GM19463 (cell line): ENCODE results near the gene LILRA1.
"Not testable (repeated sequence)": the region's sequence is repeated elsewhere in the genome, so short reads cannot be mapped to it uniquely, and the experiment has no call there.

ENCODE experiments used
- ATAC-seq: cut with Tn5 transposase; IDR thresholded peaks from one replicate; pipeline ENCODE4 v1.9.1; 2021; ENCODE audit warnings: mild to moderate bottlenecking, moderate library complexity; ENCODE audit not compliant: unreplicated experiment

Gene LILRA1

DNA sequence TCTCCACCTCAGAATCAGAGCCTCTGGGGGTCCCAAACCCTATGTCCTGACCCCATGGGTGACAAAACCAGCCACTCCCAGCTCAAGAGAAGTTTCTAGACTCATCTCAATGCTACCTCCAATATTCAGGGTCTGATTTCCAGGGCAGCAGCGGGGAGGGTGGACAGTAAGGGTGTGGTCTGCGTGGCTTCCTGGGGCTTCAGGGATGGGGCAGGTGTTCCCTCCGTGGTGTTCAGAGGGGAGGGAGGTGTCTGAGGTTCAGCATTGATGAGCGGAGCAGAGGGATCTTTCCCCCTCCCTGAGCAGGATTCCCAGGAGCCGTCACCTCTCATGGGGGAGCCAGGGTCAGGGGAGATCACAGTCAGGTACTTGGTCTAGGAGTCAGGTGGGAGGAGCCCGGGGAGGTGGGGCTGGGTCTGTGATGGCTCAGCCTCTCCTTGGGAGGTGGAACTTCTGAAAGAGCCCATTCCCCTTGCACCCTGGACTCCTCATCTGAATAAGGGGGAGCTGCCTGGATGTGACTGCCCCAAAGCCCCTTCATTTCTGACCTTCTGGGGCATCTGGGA, 16.9 kb upstream of the LILRA1 start:
- ATAC-seq, result no peak

DNA sequence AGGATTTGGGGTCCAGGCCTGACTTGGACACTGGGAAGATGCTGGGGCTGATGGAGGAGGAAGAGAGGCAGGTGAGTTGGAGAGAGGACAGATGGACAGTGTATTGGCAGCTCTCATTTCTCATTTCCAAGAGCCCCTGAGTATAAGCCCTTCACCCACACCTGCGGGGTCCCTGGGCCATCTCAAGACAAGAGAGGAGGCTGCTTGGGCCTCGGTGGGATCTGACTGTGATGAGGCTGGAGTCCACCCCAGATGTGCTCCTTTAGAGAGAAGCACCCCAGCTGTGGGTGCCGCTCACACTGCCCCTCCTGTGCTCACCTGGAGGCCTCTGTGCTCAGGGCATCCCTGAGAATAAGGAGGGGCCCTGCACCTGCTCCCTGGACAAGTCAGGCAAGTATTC, 16.1 kb upstream of the LILRA1 start:
- no peak for ATAC-seq

DNA sequence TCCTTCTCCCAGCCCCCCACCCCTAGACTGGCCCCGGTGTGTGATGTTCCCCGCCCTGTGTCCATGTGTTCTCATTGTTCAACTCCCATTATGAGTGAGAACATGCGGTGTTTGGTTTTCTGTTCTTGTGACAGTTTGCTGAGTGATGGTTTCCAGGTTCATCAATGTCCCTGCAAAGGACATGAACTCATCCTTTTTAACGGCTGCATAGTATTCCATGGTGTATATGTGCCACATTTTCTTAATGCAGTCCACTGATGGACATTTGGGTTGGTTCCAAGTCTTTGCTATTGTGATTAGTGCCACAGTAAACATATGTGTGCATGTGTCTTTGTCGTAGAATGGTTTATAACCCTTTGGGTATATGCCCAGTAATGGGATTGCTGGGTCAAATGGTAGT, 15.2 kb upstream of the LILRA1 start:
- not testable (repeated sequence) for ATAC-seq

DNA sequence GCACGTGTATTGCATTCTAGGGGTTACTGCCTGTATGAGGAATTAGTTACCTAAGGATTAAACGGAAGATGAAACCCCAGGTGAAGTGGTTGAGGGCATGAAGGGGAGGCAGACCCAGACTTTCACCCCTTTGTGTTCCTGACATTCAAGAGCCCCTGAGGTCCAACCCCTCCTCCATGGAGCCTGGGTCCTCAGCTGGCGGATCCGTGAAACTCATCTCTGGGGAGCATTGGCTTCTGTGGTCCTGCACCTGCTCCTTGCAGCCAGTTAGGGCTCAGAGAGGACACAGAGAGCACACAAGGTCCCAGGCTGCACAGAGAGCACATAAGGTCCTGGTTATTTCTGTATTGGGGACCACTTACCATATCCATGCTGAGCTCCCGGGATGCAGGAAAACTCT, 7.0 kb upstream of the LILRA1 start:
- ATAC-seq, result no peak

DNA sequence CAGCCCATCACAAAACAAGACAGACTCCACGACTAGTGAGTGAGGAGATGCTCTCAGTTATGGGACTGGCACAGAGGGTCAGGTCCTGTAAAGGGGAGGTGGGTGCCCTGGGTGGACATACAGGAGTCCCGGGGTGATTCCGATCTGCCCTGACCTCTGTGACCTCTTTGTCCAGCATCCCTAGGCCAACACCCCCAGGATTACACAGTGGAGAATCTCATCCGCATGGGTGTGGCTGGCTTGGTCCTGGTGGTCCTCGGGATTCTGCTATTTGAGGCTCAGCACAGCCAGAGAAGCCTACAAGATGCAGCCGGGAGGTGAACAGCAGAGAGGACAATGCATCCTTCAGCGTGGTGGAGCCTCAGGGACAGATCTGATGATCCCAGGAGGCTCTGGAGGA, 6.4 kb upstream of the LILRA1 start:
- ATAC-seq, result no peak

DNA sequence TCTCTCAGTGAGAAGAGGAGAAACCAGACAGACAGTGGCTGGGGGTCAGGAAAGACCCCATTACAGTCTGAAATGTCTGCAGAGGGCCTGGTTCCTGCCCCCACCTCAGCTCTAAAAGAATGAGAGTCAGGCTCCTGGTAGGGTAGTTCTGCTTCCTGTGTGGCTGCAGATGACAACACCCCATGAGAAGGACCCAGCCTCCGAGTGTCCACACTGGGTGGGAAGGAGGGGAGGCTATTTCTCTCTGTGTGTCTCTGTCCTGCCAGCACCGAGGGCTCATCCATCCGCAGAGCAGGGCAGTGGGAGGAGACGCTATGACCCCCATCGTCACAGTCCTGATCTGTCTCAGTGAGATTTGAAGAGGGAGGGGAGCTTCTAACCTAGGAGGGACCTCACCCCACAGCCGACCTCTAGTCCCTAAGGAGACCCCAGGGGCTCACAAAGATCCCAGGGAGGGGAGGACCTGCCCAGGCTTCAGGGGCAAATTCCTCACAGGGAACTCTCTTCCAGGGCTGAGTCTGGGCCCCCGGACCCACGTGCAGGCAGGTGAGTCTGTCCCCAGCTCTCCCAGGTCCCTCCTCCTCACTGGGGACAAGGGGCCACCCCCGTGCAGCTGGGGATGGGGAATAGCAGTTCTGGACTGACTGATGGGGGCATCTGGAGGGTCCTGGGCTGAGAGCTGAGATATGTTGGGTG, 647 bp downstream of the LILRA1 start:
- ATAC-seq, result not testable (repeated sequence)

DNA sequence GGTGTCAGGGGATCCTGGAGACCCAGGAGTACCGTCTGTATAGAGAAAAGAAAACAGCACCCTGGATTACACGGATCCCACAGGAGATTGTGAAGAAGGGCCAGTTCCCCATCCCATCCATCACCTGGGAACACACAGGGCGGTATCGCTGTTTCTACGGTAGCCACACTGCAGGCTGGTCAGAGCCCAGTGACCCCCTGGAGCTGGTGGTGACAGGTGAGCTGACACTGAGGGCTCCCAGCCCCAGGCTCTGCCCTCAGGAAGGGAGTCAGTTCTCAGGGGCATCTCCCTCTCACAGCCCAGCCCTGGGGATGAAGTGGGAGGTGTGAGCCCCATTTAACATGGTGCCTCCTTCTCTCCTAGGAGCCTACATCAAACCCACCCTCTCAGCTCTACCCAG, 1.3 kb downstream of the LILRA1 start:
- ATAC-seq, result no peak

DNA sequence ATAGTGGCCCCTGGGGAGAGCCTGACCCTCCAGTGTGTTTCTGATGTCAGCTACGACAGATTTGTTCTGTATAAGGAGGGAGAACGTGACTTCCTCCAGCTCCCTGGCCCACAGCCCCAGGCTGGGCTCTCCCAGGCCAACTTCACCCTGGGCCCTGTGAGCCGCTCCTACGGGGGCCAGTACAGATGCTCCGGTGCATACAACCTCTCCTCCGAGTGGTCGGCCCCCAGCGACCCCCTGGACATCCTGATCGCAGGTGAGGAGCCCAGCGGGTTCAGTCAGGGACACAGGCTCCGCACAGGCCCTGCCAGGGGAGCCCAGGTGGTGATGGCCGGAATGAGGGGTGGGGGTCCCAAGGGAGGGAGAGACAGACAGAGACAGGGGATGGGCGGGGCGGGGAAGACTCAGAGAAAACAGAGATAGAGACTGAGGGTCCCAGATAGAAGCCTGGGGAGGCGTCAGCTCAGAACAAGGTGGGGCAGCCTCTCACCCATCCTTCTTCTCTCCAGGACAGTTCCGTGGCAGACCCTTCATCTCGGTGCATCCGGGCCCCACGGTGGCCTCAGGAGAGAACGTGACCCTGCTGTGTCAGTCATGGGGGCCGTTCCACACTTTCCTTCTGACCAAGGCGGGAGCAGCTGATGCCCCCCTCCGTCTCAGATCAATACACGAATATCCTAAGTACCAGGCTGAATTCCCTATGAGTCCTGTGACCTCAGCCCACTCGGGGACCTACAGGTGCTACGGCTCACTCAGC, 2.4 kb downstream of the LILRA1 start:
- ATAC-seq, result not testable (repeated sequence)

DNA sequence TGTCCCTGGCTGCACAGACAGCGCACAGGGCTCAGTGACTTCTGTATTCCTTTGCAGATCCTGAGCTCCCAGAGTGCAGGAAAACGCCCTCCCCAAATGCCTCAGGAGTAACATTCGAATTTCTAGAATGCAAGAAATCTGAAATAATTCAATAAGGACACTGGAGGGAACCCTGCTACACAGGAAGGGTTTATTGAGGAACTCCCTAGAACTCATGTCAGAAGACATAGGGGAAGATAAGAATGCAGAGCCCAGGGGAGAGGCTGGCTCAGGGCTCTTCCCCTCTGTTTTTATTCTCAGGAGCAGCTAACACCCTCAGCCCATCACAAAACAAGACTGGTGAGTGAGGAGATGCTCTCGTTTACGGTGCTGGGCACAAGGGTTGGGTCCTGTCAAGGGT, 6.8 kb downstream of the LILRA1 start:
- no peak for ATAC-seq

DNA sequence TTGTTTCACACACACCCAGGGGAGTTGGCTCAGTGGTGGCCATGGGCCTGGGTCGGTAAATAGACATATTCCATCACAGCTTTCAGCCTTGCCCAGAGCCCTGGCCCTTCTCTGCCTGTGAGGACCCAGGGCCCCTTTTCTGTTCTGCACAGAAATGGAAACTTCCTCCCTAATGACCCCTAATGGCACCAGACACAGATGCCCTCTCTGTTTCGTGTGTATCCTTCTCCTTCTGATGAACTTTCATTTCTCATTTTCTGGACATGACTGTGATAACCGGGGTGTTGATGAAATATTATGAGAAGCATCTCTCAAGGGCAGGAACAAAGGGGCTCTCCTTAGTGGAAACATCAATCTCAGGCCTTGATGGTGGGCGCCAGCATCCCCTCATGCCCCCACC, 12.8 kb downstream of the LILRA1 start:
- ATAC-seq, result no peak

DNA sequence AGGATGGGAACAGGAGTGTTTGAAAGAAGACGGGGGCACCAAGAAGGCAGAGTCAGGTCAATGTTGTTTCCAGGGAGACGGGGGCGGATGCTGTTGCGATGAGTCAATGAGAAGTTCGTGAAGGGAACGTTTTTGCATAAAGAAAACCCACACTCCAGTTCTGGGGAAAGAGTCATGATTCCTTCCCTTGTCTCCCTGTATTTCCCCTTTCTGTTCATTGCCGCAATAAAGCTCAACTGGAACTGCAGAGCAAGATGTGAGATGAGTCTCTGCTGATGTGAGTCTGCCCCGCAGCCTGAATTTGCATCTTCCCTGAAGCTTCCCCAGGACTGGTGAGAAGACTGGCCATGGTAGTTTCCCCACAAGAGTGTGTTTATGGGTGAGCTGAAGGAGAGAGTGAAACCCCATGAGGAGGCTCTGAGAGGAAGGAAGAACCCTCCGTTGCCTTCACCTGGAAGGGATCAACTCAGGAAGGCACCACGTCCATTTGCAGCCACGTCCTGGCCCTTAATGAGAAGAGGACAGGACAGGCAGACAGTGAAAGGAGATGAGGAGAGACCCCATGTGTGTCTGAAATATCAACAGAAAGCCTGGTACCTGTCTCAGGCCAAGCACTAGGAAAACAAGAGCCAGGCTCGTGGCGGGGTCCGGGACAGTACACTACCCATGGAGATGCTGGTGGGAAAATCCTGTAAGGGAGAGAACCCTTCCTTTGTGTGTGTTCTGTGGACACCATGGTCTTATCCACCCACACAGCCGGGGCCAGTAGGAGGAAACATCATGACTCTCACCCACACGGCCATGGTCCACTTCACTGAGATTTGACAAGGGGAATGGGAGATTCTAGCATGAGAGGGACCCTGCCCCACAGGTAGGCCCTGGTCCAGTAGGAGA, 13.7 kb downstream of the LILRA1 start:
- ATAC-seq, result no peak

DNA sequence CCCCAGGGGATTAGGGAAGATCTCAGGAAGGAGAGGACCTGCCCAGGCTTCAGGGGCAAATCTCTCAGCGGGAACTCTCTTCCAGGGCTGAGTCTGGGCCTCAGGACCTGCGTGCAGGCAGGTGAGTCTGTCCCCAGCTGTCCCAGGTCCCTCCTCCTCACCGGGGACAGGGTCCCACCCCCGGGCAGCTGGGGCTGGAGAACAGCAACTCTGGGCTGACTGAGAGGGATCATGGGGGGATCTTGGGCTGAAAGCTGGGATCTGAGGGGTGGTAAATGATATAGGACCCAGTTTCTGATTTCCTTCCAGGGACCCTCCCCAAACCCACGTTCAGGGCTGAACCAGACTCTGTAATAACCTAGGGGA, 14.3 kb downstream of the LILRA1 start:
- ATAC-seq, result no peak

DNA sequence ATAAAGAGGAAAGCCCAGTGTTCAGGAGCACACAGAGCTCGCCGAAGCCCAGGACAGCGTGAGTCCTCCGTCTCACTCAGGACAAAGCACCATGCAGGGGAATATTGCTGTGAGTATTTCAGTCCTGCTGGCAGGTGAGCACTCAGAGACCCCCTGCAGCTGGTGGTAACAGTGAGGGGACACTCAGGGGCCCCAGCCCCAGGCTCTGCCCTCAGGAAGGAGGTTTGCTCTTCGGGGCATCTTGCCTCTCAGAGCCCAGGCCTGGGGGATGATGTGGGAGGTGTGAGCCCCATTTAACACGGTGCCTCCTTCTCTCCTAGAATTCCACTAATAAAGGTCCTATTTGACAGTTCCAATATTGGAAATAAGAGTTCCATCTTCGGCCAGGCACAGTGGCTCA, 14.8 kb downstream of the LILRA1 start:
- ATAC-seq, result no peak

DNA sequence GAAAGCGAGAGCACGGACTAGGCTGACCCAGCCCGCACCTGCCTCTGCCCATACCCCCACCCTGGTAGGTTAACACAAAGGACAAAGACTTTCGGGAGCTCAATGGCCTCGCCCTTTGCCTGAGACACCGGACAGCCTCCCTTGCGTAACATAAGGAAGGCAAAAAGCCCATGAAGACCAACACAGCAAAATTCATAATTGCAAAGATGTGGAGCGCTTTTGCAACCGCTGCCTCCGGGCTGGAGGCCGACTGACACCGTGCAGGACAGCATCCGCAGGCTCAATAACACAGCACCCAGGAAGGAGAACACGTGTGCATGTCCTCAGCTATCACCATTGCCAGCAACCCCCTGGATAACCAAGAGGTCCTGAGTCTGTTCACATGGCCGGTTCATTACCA, 15.4 kb downstream of the LILRA1 start:
- ATAC-seq, result no peak

DNA sequence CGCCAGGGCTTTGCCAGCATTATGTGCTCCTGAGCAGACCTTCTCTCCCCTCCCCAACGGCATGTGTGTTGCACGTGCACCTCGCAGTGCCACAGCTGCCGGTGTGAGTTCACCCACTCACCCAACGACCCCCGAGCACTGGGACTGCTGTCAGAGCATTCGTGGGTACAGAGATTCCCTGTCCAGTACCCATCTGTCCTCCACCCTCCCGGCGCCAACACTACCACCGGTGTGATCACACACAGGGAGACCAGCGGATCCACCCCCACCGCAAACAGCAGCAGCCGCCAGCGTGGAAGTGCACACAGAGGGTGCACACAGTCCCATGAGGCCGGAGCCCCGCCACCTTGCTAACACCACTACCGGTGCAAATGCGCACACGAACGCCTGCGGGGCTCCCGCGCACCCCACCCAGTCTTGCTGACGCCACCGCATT, 15.9 kb downstream of the LILRA1 start:
- ATAC-seq, result no peak

DNA sequence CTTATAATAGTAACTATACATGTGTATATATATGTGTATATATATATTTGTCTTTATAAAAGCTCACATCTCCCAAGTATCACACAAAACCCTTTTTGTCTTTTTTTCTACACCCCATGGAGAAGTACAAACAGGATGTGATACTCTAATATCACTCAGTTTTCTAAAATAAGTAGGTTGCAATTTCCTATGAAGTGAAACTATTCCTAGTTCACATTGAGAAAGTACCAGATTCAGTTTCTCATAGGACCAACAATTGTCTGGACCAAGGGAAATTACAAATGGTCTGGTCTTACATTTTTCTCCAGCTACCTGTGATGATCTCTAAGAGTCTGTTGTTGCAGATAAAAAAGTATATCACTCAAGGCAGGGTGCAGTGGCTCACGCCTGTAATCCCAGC, 19.0 kb downstream of the LILRA1 start:
- no peak for ATAC-seq

DNA sequence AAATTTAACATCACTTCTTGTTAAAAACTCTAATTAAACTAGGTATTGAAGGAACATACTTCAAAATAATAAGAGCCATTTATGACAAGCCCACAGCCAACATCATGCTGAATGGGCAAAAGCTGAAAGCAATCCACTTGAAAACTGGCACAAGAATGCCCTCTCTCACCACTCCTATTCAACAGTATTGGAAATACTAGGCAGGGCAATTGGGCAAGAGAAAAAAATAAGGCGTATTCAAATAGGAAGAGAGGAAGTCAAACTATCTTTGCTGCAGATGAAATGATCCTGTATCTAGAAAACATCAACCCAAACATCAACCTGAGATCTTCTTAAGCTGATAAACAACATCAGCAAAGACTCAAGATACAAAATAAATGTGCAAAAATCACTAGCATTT, 21.3 kb downstream of the LILRA1 start:
- no peak for ATAC-seq

DNA sequence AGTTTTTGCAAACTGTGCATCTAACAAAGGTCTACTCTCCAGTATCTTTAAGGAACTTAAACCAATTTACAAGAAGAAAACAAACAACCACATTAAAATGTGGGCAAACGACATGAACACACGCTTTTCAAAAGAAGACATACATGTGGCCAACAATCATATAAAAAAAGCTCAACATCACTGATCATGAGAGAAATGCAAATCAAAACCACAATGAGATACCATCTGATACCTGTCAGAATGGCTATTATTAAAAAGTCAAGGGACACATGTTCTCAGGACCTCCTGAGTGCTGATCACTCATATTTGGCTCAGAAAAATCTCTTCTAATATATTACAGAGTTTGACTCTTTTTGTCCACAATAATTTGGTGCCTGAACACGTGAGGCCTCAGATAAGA, 22.6 kb downstream of the LILRA1 start:
- no peak for ATAC-seq

DNA sequence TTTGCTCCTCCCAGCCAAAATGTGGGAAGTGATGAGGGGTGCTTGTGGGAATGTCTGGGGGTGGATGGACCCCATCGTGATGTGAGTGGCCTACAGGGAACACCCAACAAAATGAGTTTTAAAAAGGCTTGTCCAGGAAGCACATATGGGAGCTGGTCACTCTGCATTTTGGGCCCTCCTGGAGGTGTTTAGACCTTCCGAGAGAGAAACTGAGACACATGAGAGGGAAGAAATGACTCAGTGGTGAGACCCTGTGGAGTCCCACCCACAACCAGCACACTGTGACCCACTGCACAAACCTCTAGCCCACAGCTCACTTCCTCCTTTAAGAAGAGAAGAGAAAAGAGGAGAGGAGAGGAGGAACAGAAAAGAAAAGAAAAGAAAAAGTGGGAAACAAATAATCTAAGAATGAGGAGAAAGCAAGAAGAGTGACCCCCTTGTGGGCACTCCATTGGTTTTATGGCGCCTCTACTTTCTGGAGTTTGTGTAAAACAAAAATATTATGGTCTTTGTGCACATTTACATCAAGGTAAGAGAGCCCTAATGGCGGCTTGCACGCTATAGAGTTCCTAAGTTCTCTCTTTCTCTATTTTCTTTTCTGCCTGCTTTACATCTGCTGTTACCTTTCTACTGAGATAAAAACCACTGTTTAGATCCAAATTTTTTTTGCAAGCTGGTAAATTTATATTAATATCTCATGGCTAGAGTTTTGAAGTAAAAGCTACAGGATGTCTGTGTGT, 23.6 kb downstream of the LILRA1 start:
- ATAC-seq, result peak; percentile 92

DNA sequence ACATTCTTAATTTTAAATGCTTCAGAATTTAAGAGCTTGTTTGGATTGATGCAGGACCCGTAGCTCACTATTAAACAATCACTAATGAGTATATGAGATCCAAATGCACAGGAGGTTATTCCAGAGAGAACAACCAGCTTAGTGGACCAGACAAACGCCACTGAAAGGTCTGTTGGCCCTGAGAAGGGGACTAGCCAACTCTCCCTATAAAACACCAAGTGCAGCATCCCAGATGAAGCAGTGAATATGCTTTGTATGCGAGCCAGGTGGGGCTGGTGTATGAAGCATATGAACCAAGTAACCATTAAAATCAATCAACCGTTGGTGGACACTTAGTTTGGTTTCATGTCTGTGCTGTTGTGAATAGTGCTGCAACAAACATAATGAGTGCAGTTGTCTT, 27.0 kb downstream of the LILRA1 start:
- ATAC-seq, result no peak

DNA sequence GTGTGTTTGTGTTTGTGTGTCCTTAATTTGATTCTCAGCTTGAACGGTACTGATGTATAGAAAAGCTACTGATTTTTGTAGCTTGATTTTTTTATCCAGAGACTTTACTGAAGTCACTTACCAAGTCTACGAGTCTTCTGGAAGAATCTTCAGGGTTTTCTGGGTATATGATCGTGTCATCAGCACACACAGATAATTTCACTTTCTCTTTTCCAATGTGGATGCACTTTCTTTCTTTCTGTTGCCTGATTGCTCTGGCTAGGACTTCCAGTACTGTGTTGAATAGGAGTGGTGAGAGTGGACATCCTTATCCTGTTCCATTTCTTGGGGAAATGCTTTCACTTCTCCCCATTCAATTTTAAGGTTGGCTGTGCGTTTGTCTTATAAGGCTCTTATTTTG, 29.0 kb downstream of the LILRA1 start:
- ATAC-seq, result no peak
